HG03039 (cell line): ENCODE data around the gene ENTPD8.
"Not testable (repeated sequence)": the region's sequence is repeated elsewhere in the genome, so short reads cannot be mapped to it uniquely, and the experiment has no call there.

Source experiments
- ATAC-seq: cut with Tn5 transposase; IDR thresholded peaks from one replicate; pipeline ENCODE4 v1.9.1; 2021; ENCODE audit warnings: mild to moderate bottlenecking, moderate library complexity; ENCODE audit not compliant: unreplicated experiment

Gene ENTPD8

GRCh38 chr9:137458194-137459151 is 17.3 kb upstream of the ENTPD8 start:
- peak; percentile 9 for ATAC-seq

GRCh38 chr9:137457406-137458193 is 16.4 kb upstream of the ENTPD8 start:
- no peak for ATAC-seq

- ATAC-seq, result no peak
Observed at GRCh38 chr9:137456864-137457405, 15.8 kb upstream of the ENTPD8 start.

GRCh38 chr9:137456061-137456863 is 15.1 kb upstream of the ENTPD8 start:
- ATAC-seq, result no peak

GRCh38 chr9:137455359-137455991 is 14.3 kb upstream of the ENTPD8 start:
- ATAC-seq, result no peak

- ATAC-seq, result no peak
Observed at GRCh38 chr9:137454597-137455358, 13.6 kb upstream of the ENTPD8 start.

- no peak for ATAC-seq
Observed at GRCh38 chr9:137454145-137454596, 13.0 kb upstream of the ENTPD8 start.

GRCh38 chr9:137453643-137454081 is 12.5 kb upstream of the ENTPD8 start:
- peak; percentile 38 for ATAC-seq

GRCh38 chr9:137452761-137453642 is 11.8 kb upstream of the ENTPD8 start:
- ATAC-seq, result no peak

GRCh38 chr9:137452006-137452760 is 11.0 kb upstream of the ENTPD8 start:
- no peak for ATAC-seq

GRCh38 chr9:137451264-137452005 is 10.3 kb upstream of the ENTPD8 start:
- ATAC-seq, result not testable (repeated sequence)

- not testable (repeated sequence) for ATAC-seq
Observed at GRCh38 chr9:137450539-137451222, 9.5 kb upstream of the ENTPD8 start.

GRCh38 chr9:137449931-137450538 is 8.9 kb upstream of the ENTPD8 start:
- ATAC-seq, result no peak

- ATAC-seq, result no peak
Observed at GRCh38 chr9:137449081-137449844, 8.1 kb upstream of the ENTPD8 start.

GRCh38 chr9:137448602-137448962 is 7.4 kb upstream of the ENTPD8 start:
- no peak for ATAC-seq
